ENCODE results near the gene NMT2. TPM values are rescaled to one million over a fixed set of nuclear protein-coding genes. Genes with fewer than 3 reads are reported as not detected.
A peak's percentile ranks its signal among the peaks of the same experiment; 100 is the strongest.

NMT2 gene
- total RNA-seq, 4 donors from 2014 or later = 15.7 to 19.4 (median 18.4) TPM

- TF ChIP-seq CTCF (IDR thresholded peaks at IDR 0.05) (peak in 3 of 4 experiments; percentile 57 to 71 (median 61)), POLR2A (IDR thresholded peaks at IDR 0.05) (no peak), EP300 (IDR thresholded peaks at IDR 0.05) (no peak), POLR2AphosphoS5 (IDR thresholded peaks at IDR 0.05) (no peak)
- H3K27me3 ChIP-seq = peaks cover 21% of the 10 kb centered on the region
- no peaks in the 10 kb centered on the region for H3K36me3 ChIP-seq
- ATAC-seq = peak; percentile 95
- peaks cover 0 to 26% (median 0%) of the 10 kb centered on the region in 3 donors for H3K4me1 ChIP-seq
- H3K27ac ChIP-seq = peak within 1 kb of the TSS in 1 of 4 donors; percentile 43
- 34 to 56% methylated on average over 6 to 9 of the region's 63 CpGs for WGBS, 2 donors (ENCODE audit: low coverage in 1 of 2)
- H3K4me3 ChIP-seq = peak within 1 kb of the TSS; percentile 64 to 71
- no peaks in the 10 kb centered on the region for H3K9me3 ChIP-seq
Observed at GRCh38 chr10:15088428-15089261, 79.8 kb downstream of the NMT2 start, which contains the start of gene ACBD7. Gene ACBD7, minus strand, starts transcription at chr10:15088776. Its CDS starts 48 bp downstream, at chr10:15088728.

- Histone ChIP-seq H3K4me1 (peaks cover 0 to 28% (median 0%) of the 10 kb centered on the region in 3 donors), H3K9me3 (no peaks in the 10 kb centered on the region), H3K27me3 (no peaks in the 10 kb centered on the region), H3K4me3 (peak overlapping the region; percentile 47 to 49), H3K27ac (peak overlapping the region in 3 of 4 donors; percentile 15 to 51 (median 50)), H3K36me3 (no peaks in the 10 kb centered on the region)
- ATAC-seq = peak; percentile 73
- 7 to 11% methylated on average over 4 to 7 of the region's 7 CpGs for WGBS, 2 donors (ENCODE audit: low coverage in 1 of 2)
- TF ChIP-seq POLR2AphosphoS5 (IDR thresholded peaks at IDR 0.05) (no peak), CTCF (IDR thresholded peaks at IDR 0.05) (peak in 1 of 4 experiments; percentile 21)
Observed at GRCh38 chr10:15084502-15084922, 84.0 kb downstream of the NMT2 start.

- ATAC-seq = no peak
- H3K36me3 ChIP-seq = no peaks in the 10 kb centered on the region
- no peaks in the 10 kb centered on the region for H3K9me3 ChIP-seq
- no peaks in the 10 kb centered on the region for H3K27me3 ChIP-seq
- peak overlapping the region; percentile 47 to 49 for H3K4me3 ChIP-seq
- H3K4me1 ChIP-seq = peaks cover 0 to 25% (median 0%) of the 10 kb centered on the region in 3 donors
- H3K27ac ChIP-seq = peak overlapping the region in 2 of 4 donors; percentile 50 to 51
- TF ChIP-seq POLR2A (IDR thresholded peaks at IDR 0.05) = no peak
- TF ChIP-seq CTCF (IDR thresholded peaks at IDR 0.05) = no peak
- TF ChIP-seq EP300 (IDR thresholded peaks at IDR 0.05) = no peak
- TF ChIP-seq POLR2AphosphoS5 (IDR thresholded peaks at IDR 0.05) = no peak
- WGBS, 2 donors (ENCODE audit: low coverage in 1 of 2) = 39 to 63% methylated on average over 6 to 14 of the region's 18 CpGs
Observed at GRCh38 chr10:15083674-15084501, 84.6 kb downstream of the NMT2 start.

GRCh38 chr10:15075421-15075820 lies 93.1 kb downstream of the NMT2 start:
- Histone ChIP-seq H3K4me1 (no peaks in the 10 kb centered on the region), H3K36me3 (no peaks in the 10 kb centered on the region), H3K4me3 (no peak overlapping the region), H3K27me3 (no peaks in the 10 kb centered on the region), H3K27ac (no peak overlapping the region), H3K9me3 (no peaks in the 10 kb centered on the region)
- 83 to 90% methylated on average over 1 to 3 of the region's 3 CpGs for WGBS, 2 donors (ENCODE audit: low coverage in 1 of 2)
- ATAC-seq = no peak
- no peak for TF ChIP-seq CTCF (IDR thresholded peaks at IDR 0.05)
